K562 (cell line): ENCODE data around the gene PRSS1. TPM values are rescaled to one million over a fixed set of nuclear protein-coding genes. Genes with fewer than 3 reads are reported as not detected.
"Not testable (repeated sequence)": the region's sequence is repeated elsewhere in the genome, so short reads cannot be mapped to it uniquely, and the experiment has no call there.

Experiments used
- ATAC-seq: fragments of 200-7000 bp; cut with Tn5 transposase; 3 replicates; pipeline ENCODE4 v1.9.1; 2020; ENCODE audit warnings: moderate library complexity
- BruUV-seq: library from RNA; stranded (reverse); fragments of 400-500 nt; replicated peaks from 2 replicates; lab custom pipeline; 2021; lab: Mats Ljungman, UMichigan
- CTCF ChIA-PET: fragments of 300-600 bp; formaldehyde crosslinking; extraction: SDS; loops from one replicate; lab custom pipeline; 2021; ENCODE audit warnings: low intra/inter-chr PET ratio; lab: Yijun Ruan, JAX
- POLR2A ChIA-PET: fragments of 300-600, 350-650 bp; sonication (Branson Sonifier 250); formaldehyde crosslinking; extraction: SDS; loops from one replicate; lab custom pipeline; 2021; ENCODE audit warnings: antibody characterized with exemption, inconsistent platforms; lab: Yijun Ruan, JAX
- DNase-seq, 4 experiments: peaks; one replicate each; pipeline versions ENCODE4 v3.0.0 to v3.0.0-alpha.2; 2011 to 2018; ENCODE audit warnings: low spot score in 3 of 4, mixed read lengths in 3 of 4; ENCODE audit errors: extremely low read depth in 1 of 4
- FAIRE-seq: peaks from 2 replicates; lab custom pipeline; 2011; peaks lifted over from hg19 to GRCh38; lab: Jason Lieb, UNC
- H2AFZ ChIP-seq: 2 replicates; pipeline ENCODE4 v1.6.0; 2011; ENCODE audit warnings: low read depth, low read length, control low read depth, inconsistent platforms
- H3K27ac ChIP-seq: fragments of 200-600 bp; 3 replicates; pipeline ENCODE4 v1.8.0; 2011; ENCODE audit warnings: low read depth, mild to moderate bottlenecking, control low read depth, inconsistent platforms, low read length, moderate library complexity, mixed read lengths; ENCODE audit errors: extremely low read depth
- H3K27me3 ChIP-seq, 2 experiments: fragments of 300-600 bp in 1 of 2; 2 replicates in 1 of 2; 3 replicates in 1 of 2; pipeline versions ENCODE4 v1.6.0 to v1.8.0; 2011; ENCODE audit warnings: inconsistent platforms in 2 of 2, low read length in 2 of 2, mild to moderate bottlenecking in 1 of 2, mixed read lengths in 1 of 2, moderate library complexity in 1 of 2; ENCODE audit not compliant: control insufficient read depth in 2 of 2, insufficient read depth in 2 of 2
- H3K36me3 ChIP-seq: fragments of 300-600 bp; 3 replicates; pipeline ENCODE4 v1.8.0; 2011; ENCODE audit warnings: mild to moderate bottlenecking, low read length, inconsistent platforms; ENCODE audit not compliant: control insufficient read depth, insufficient read depth
- H3K4me1 ChIP-seq, 2 experiments: fragments of 200-600 bp in 1 of 2; replicated peaks in 1 of 2; 2 replicates in 1 of 2; 3 replicates in 1 of 2; pipeline versions ENCODE4 v1.5.1 to v1.8.0; 2011; ENCODE audit warnings: inconsistent platforms in 2 of 2, low read length in 2 of 2, mild to moderate bottlenecking in 1 of 2, mixed read lengths in 1 of 2, moderate library complexity in 1 of 2; ENCODE audit not compliant: control insufficient read depth in 2 of 2, insufficient read depth in 2 of 2
- H3K4me2 ChIP-seq: 2 replicates; pipeline ENCODE4 v1.6.1; 2011; ENCODE audit warnings: low read length, control low read depth, inconsistent platforms, mixed read lengths; ENCODE audit not compliant: insufficient read depth
- H3K4me3 ChIP-seq: fragments of 200-600 bp; sonication (generic), shearing (Covaris generic); 2 replicates; pipeline ENCODE4 v1.5.1; 2016; ENCODE audit warnings: control low read depth, inconsistent platforms
- H3K79me2 ChIP-seq: fragments of 200-600 bp; 3 replicates; pipeline ENCODE4 v1.8.0; 2011; ENCODE audit warnings: low read length, inconsistent platforms; ENCODE audit not compliant: control insufficient read depth, insufficient read depth
- H3K9ac ChIP-seq, 2 experiments: 2 replicates each; pipeline versions ENCODE4 v1.6.0 to v1.6.1; 2011; ENCODE audit warnings: low read depth in 2 of 2, low read length in 2 of 2, control low read depth in 1 of 2, inconsistent platforms in 1 of 2, mild to moderate bottlenecking in 1 of 2, mixed read lengths in 1 of 2; ENCODE audit not compliant: insufficient read depth in 1 of 2
- H3K9me1 ChIP-seq: one replicate; pipeline ENCODE4 v1.6.0; 2011; ENCODE audit warnings: inconsistent platforms, mild to moderate bottlenecking, low read length, moderate library complexity; ENCODE audit not compliant: control insufficient read depth, insufficient read depth
- H3K9me3 ChIP-seq: replicated peaks from 2 replicates; pipeline ENCODE4 v1.5.1; 2011; ENCODE audit warnings: low read depth, low read length, inconsistent platforms; ENCODE audit not compliant: control insufficient read depth, insufficient read depth
- H4K20me1 ChIP-seq: replicated peaks from 2 replicates; pipeline ENCODE4 v1.6.1; 2011; ENCODE audit warnings: low read length, inconsistent platforms, mixed read lengths; ENCODE audit not compliant: control insufficient read depth, insufficient read depth
- FUS ChIP-seq: fragments of 200-400 bp; formaldehyde crosslinking; optimal IDR thresholded peaks from 2 replicates; pipeline ENCODE3; 2017; ENCODE audit warnings: low read depth, low read length
- GMEB1 ChIP-seq: fragments of 250-450 bp; sonication (Bioruptor Pico); IDR thresholded peaks from 2 replicates; pipeline ENCODE4 v1.4.0; 2020; ENCODE audit warnings: mild to moderate bottlenecking
- ZNF274 ChIP-seq: IDR thresholded peaks from 2 replicates; pipeline ENCODE4 v1.6.1; 2011; ENCODE audit warnings: low read depth, mild to moderate bottlenecking, low read length, moderate library complexity, borderline replicate concordance
- ZNF699 ChIP-seq: fragments of 250-450 bp; sonication (Bioruptor Pico); IDR thresholded peaks from 2 replicates; pipeline ENCODE4 v1.8.0; 2021; ENCODE audit warnings: mild to moderate bottlenecking, moderate library complexity; ENCODE audit not compliant: insufficient replicate concordance
- in situ Hi-C: fragments of 300-500 bp; cut with MboI; formaldehyde crosslinking; loops from 4 replicates; pipeline ENCODE4 v1.15.0; 2018; ENCODE audit warnings: inconsistent platforms, mixed read lengths
- intact Hi-C: fragments of 100-400 bp; cut with micrococcal nuclease; formaldehyde crosslinking; loops from 2 replicates; pipeline ENCODE4 v1.14.2; 2022
- polyA plus RNA-seq, 8 experiments: library from polyadenylated mRNA; depleted of rRNA in 4 of 8; stranded (reverse) in 5 of 8; unstranded in 3 of 8; fragments of >200 nt; fragmentation: Nextera tagmentation in 2 of 8; fragmentation: Illumina TruSeq in 1 of 8; extraction: Ambion mirVana in 2 of 8; extraction: Trizol in 1 of 8; gene quantifications; 2 replicates each; pipeline versions ENCODE4 v1.2.1 to v1.2.3, GENCODE V29; 2011 to 2014; ENCODE audit warnings: inconsistent platforms in 1 of 8, missing spikeins in 1 of 8
- total RNA-seq, 7 experiments: library from RNA; depleted of rRNA in 6 of 7; stranded (reverse); fragments of >200 nt in 6 of 7; fragmentation: Illumina TruSeq in 2 of 7; extraction: Trizol in 2 of 7; gene quantifications; 2 replicates each; pipeline versions ENCODE4 v1.2.1 to v1.2.3, GENCODE V29; 2011 to 2021; ENCODE audit warnings: low replicate concordance in 1 of 7

Gene PRSS1
- total and polyA plus RNA-seq, 9 of the 15 experiments (the other 6 are each of a cell fraction or from before 2014, with no cell fraction given): 0.07 to 6.6 (median 0.20) TPM; not detected in 6

- TF ChIP-seq FUS: no peak
- TF ChIP-seq ZNF274: no peak
- no peak for TF ChIP-seq GMEB1 (CRISPR knock-in tag)
- no peak for TF ChIP-seq ZNF699 (CRISPR knock-in tag)
Observed at GRCh38 chr7:142740786-142741185, 8.5 kb upstream of the PRSS1 start (continued).

- H3K79me2 ChIP-seq, H3K9me1 ChIP-seq, H3K4me3 ChIP-seq, ATAC-seq, H3K4me2 ChIP-seq, DNase-seq, H3K4me1 ChIP-seq, POLR2A ChIA-PET, CTCF ChIA-PET, FAIRE-seq, H2AFZ ChIP-seq, H3K9me3 ChIP-seq, H3K9ac ChIP-seq, intact Hi-C loops, BruUV-seq, H4K20me1 ChIP-seq, H3K27ac ChIP-seq, H3K27me3 ChIP-seq, in situ Hi-C loops, H3K36me3 ChIP-seq: not testable (repeated sequence)
Observed at GRCh38 chr7:142741932-142742331, 7.3 kb upstream of the PRSS1 start.
